8988T (cell line): Measurements from ENCODE around the gene TFEB.

Experiments
- DNase-seq: peaks from one replicate; pipeline ENCODE4 v3.0.0; 2011

TFEB gene

GRCh38 chr6:41648070-41648585, 87.3 kb downstream of the TFEB start:
- DNase-seq: peak; percentile 2

GRCh38 chr6:41647061-41647511, 88.3 kb downstream of the TFEB start:
- DNase-seq: peak; percentile 8

GRCh38 chr6:41646026-41646795, 89.2 kb downstream of the TFEB start:
- peak; percentile 12 for DNase-seq

GRCh38 chr6:41645007-41645618, 90.3 kb downstream of the TFEB start:
- peak; percentile 11 for DNase-seq

- peak; percentile 3 for DNase-seq
Observed at GRCh38 chr6:41644297-41644879, 91.0 kb downstream of the TFEB start.

GRCh38 chr6:41643899-41644269, 91.5 kb downstream of the TFEB start:
- peak; percentile 10 for DNase-seq

GRCh38 chr6:41642960-41643898, 92.2 kb downstream of the TFEB start:
- peak; percentile 7 for DNase-seq

- DNase-seq: peak; percentile 8
Observed at GRCh38 chr6:41642090-41642959, 93.1 kb downstream of the TFEB start.

GRCh38 chr6:41641352-41641925, 94.0 kb downstream of the TFEB start:
- no peak for DNase-seq

GRCh38 chr6:41640426-41640825, 95.0 kb downstream of the TFEB start:
- DNase-seq: no peak

- DNase-seq: no peak
Observed at GRCh38 chr6:41639809-41640371, 95.5 kb downstream of the TFEB start.

GRCh38 chr6:41638935-41639808, 96.2 kb downstream of the TFEB start:
- DNase-seq: no peak

GRCh38 chr6:41638002-41638934, 97.1 kb downstream of the TFEB start, which contains the start of gene MDFI:
MDFI (plus strand) TSS chr6:41638468; CDS start chr6:41638750, 282 bp downstream.
- no peak for DNase-seq

- DNase-seq: peak; percentile 69
Observed at GRCh38 chr6:41637194-41638001, 98.0 kb downstream of the TFEB start.

GRCh38 chr6:41636833-41637193, 98.6 kb downstream of the TFEB start:
- peak; percentile 98 for DNase-seq

- DNase-seq: no peak
Observed at GRCh38 chr6:41635365-41635764, 100.0 kb downstream of the TFEB start.

- no peak for DNase-seq
Observed at GRCh38 chr6:41634657-41635056, 100.8 kb downstream of the TFEB start.
